DMS79 treated with DMSO at 0.1 percent for 48 hours (cell line): ENCODE data around the gene WDR48.
A peak's percentile ranks its signal among the peaks of the same experiment; 100 is the strongest.
"Not testable (repeated sequence)": the region's sequence is repeated elsewhere in the genome, so short reads cannot be mapped to it uniquely, and the experiment has no call there.

Source experiments
- DNase-seq: peaks from one replicate; lab custom pipeline; 2025; lab: John Stamatoyannopoulos, UW

The WDR48 gene

GRCh38 chr3:39051649-39052561 lies at the start of gene WDR48, which contains the start of gene SCN11A:
Gene WDR48 (plus strand): TSS chr3:39052016. CDS start chr3:39052026, 10 bp downstream.
Gene SCN11A (minus strand): TSS chr3:39051944. CDS start chr3:38950362, 101,582 bp downstream.
- DNase-seq, result peak; percentile 75

GRCh38 chr3:39005295-39005694 lies 46.5 kb upstream of the WDR48 start:
- no peak for DNase-seq

GRCh38 chr3:39011191-39011736 lies 40.6 kb upstream of the WDR48 start:
- DNase-seq, result no peak

- DNase-seq, result no peak
Measured at GRCh38 chr3:39013289-39013688, 38.5 kb upstream of the WDR48 start.

- DNase-seq, result no peak
Measured at GRCh38 chr3:39013921-39014509, 37.8 kb upstream of the WDR48 start.

GRCh38 chr3:39015418-39015817 lies 36.4 kb upstream of the WDR48 start:
- DNase-seq, result no peak

GRCh38 chr3:39019299-39019698 lies 32.5 kb upstream of the WDR48 start:
- no peak for DNase-seq

GRCh38 chr3:39021029-39021428 lies 30.8 kb upstream of the WDR48 start:
- DNase-seq, result no peak

GRCh38 chr3:39021465-39022285 lies 30.1 kb upstream of the WDR48 start:
- no peak for DNase-seq

- DNase-seq, result no peak
Measured at GRCh38 chr3:39022286-39022630, 29.6 kb upstream of the WDR48 start.

GRCh38 chr3:39024497-39024896 lies 27.3 kb upstream of the WDR48 start:
- no peak for DNase-seq

- no peak for DNase-seq
Measured at GRCh38 chr3:39025222-39025970, 26.4 kb upstream of the WDR48 start.

GRCh38 chr3:39028546-39028945 lies 23.3 kb upstream of the WDR48 start:
- DNase-seq, result no peak

GRCh38 chr3:39029556-39029955 lies 22.3 kb upstream of the WDR48 start:
- no peak for DNase-seq

GRCh38 chr3:39038165-39038564 lies 13.7 kb upstream of the WDR48 start:
- DNase-seq, result no peak

- DNase-seq, result no peak
Measured at GRCh38 chr3:39050029-39050428, 1.8 kb upstream of the WDR48 start.

GRCh38 chr3:39052583-39052982 lies 767 bp downstream of the WDR48 start:
- no peak for DNase-seq

- no peak for DNase-seq
Measured at GRCh38 chr3:39053696-39054095, 1.9 kb downstream of the WDR48 start.

- no peak for DNase-seq
Measured at GRCh38 chr3:39056151-39056550, 4.3 kb downstream of the WDR48 start.

GRCh38 chr3:39061228-39061627 lies 9.4 kb downstream of the WDR48 start:
- not testable (repeated sequence) for DNase-seq

- DNase-seq, result no peak
Measured at GRCh38 chr3:39062180-39062579, 10.4 kb downstream of the WDR48 start.

GRCh38 chr3:39063143-39063542 lies 11.3 kb downstream of the WDR48 start:
- DNase-seq, result no peak
